Neural cell (in vitro differentiated cells): Measurements from ENCODE around the gene FLT3LG. TPM values are rescaled to one million over a fixed set of nuclear protein-coding genes. Genes with fewer than 3 reads are reported as not detected.
"Not testable (repeated sequence)": the region's sequence is repeated elsewhere in the genome, so short reads cannot be mapped to it uniquely, and the experiment has no call there.

ENCODE experiments used
- H2AFZ ChIP-seq: fragments of 200-600, 300-800 bp; sonication (generic), shearing (Covaris generic); 2 replicates; pipeline ENCODE4 v1.6.0; 2014; ENCODE audit warnings: low read depth, mild to moderate bottlenecking, antibody characterized with exemption, low read length, moderate library complexity
- H3F3A ChIP-seq: fragments of 200-600 bp; shearing (Covaris generic); 2 replicates; pipeline ENCODE4 v1.6.1; 2016; ENCODE audit warnings: mild to moderate bottlenecking, moderate library complexity, mixed read lengths, antibody characterized with exemption, low read length; ENCODE audit not compliant: insufficient read depth, poor library complexity, severe bottlenecking
- H3K27ac ChIP-seq: fragments of 200-600, 300-800 bp; sonication (generic), shearing (Covaris generic); 2 replicates; pipeline ENCODE4 v1.5.1; 2014; ENCODE audit warnings: mild to moderate bottlenecking, low read length, moderate library complexity
- H3K27me3 ChIP-seq: fragments of 300-800, 200-600 bp; sonication (generic), shearing (Covaris generic); 2 replicates; pipeline ENCODE4 v1.6.0; 2014; ENCODE audit warnings: mild to moderate bottlenecking, low read depth, low read length, moderate library complexity; ENCODE audit not compliant: insufficient read depth
- H3K36me3 ChIP-seq: fragments of 300-800, 200-600 bp; sonication (generic), shearing (Covaris generic); 2 replicates; pipeline ENCODE4 v1.5.1; 2014; ENCODE audit warnings: mild to moderate bottlenecking, antibody characterized with exemption, low read length, moderate library complexity; ENCODE audit not compliant: insufficient read depth
- H3K4me2 ChIP-seq: fragments of 300-800, 200-600 bp; sonication (generic), shearing (Covaris generic); 2 replicates; pipeline ENCODE4 v1.6.0; 2014; ENCODE audit warnings: mild to moderate bottlenecking, low read length
- H3K4me3 ChIP-seq: fragments of 300-800, 200-600 bp; sonication (generic), shearing (Covaris generic); 2 replicates; pipeline ENCODE4 v1.5.1; 2014; ENCODE audit warnings: mild to moderate bottlenecking, low read length, moderate library complexity
- H3K79me2 ChIP-seq: fragments of 200-600 bp; shearing (Covaris generic); replicated peaks from 2 replicates; pipeline ENCODE4 v1.6.0; 2014; ENCODE audit warnings: mild to moderate bottlenecking, low read length, moderate library complexity; ENCODE audit not compliant: insufficient read depth
- H3K9ac ChIP-seq: fragments of 300-800, 200-600 bp; sonication (generic), shearing (Covaris generic); 2 replicates; pipeline ENCODE4 v1.6.1; 2016; ENCODE audit warnings: mild to moderate bottlenecking, low read length, mixed read lengths
- H3K9me2 ChIP-seq: fragments of 200-600 bp; shearing (Covaris generic); 2 replicates; pipeline ENCODE4 v1.6.1; 2016; ENCODE audit warnings: mild to moderate bottlenecking, low read length, mixed read lengths; ENCODE audit not compliant: insufficient read depth
- H3K9me3 ChIP-seq: fragments of 200-600, 300-800 bp; sonication (generic), shearing (Covaris generic); 2 replicates; pipeline ENCODE4 v1.6.1; 2016; ENCODE audit warnings: mild to moderate bottlenecking, mixed run types, low read length, moderate library complexity, mixed read lengths
- H4K20me1 ChIP-seq: fragments of 200-600 bp; shearing (Covaris generic); 2 replicates; pipeline ENCODE4 v1.6.1; 2016; ENCODE audit warnings: mild to moderate bottlenecking, mixed run types; ENCODE audit not compliant: insufficient read depth
- EP300 ChIP-seq: fragments of 450-650 bp; conservative IDR thresholded peaks from 2 replicates; pipeline ENCODE4 v1.6.1; 2014; ENCODE audit warnings: antibody characterized with exemption, mild to moderate bottlenecking, moderate library complexity; ENCODE audit not compliant: poor library complexity, severe bottlenecking
- EZH2 ChIP-seq: fragments of 200-600, 300-800 bp; shearing (Covaris generic), sonication (generic); IDR thresholded peaks from 2 replicates; pipeline ENCODE4 v1.6.1; 2014; ENCODE audit warnings: antibody characterized with exemption, low read length, borderline replicate concordance, mild to moderate bottlenecking; ENCODE audit not compliant: insufficient read depth, poor library complexity, severe bottlenecking
- MXI1 ChIP-seq: fragments of 450-650 bp; conservative IDR thresholded peaks from 2 replicates; pipeline ENCODE4 v1.6.1; 2014; ENCODE audit warnings: antibody characterized with exemption, mild to moderate bottlenecking; ENCODE audit not compliant: poor library complexity, severe bottlenecking
- POLR2AphosphoS5 ChIP-seq: IDR thresholded peaks from 2 replicates; pipeline ENCODE4 v1.6.1; 2012
- RAD21 ChIP-seq: fragments of 450-650 bp; conservative IDR thresholded peaks from 2 replicates; pipeline ENCODE4 v1.6.1; 2014; ENCODE audit warnings: antibody characterized with exemption, mild to moderate bottlenecking, moderate library complexity
- SMC3 ChIP-seq: fragments of 450-650 bp; conservative IDR thresholded peaks from 2 replicates; pipeline ENCODE4 v1.6.1; 2014; ENCODE audit warnings: antibody characterized with exemption, mild to moderate bottlenecking, moderate library complexity; ENCODE audit not compliant: poor library complexity
- TAF1 ChIP-seq: IDR thresholded peaks from 2 replicates; pipeline ENCODE4 v1.6.1; 2012; ENCODE audit warnings: low read depth
- polyA plus RNA-seq: library from polyadenylated mRNA; depleted of rRNA; stranded (reverse); fragments of >200 nt; gene quantifications from 2 replicates; pipeline ENCODE4 v1.2.3, GENCODE V29; 2014
- TF ChIP-seq, protein P1 (sequence below): fragments of 450-650 bp; IDR thresholded peaks from 2 replicates; pipeline ENCODE4 v1.5.1; 2014; ENCODE audit warnings: antibody characterized with exemption, mild to moderate bottlenecking, moderate library complexity; ENCODE audit not compliant: poor library complexity, severe bottlenecking
- TF ChIP-seq, protein P2 (sequence below): IDR thresholded peaks from 2 replicates; pipeline ENCODE4 v1.6.1; 2012; ENCODE audit warnings: borderline replicate concordance

Gene FLT3LG
- polyA plus RNA-seq, 1 donor from 2014 or later = not detected

DNA sequence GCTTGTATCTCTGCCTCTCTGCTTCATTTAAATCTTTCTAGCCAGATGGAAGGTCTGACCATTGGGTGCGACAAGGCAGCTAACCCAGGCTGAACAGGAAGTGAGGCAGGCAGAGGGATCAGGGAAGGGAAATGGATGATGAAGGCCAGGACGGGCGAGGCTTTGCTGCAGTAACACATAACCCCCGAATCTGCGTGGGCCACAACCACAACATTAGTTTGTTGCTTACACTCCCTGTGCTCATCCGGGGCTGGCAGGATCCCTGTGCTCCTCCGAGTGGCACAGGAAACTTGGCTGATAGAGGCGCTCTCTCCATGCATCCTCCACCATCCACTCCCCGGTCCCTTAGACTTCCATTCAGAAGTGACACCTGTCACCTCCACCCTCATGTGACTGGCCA is 1.1 kb upstream of the FLT3LG start:
- TF ChIP-seq, protein P1, sequence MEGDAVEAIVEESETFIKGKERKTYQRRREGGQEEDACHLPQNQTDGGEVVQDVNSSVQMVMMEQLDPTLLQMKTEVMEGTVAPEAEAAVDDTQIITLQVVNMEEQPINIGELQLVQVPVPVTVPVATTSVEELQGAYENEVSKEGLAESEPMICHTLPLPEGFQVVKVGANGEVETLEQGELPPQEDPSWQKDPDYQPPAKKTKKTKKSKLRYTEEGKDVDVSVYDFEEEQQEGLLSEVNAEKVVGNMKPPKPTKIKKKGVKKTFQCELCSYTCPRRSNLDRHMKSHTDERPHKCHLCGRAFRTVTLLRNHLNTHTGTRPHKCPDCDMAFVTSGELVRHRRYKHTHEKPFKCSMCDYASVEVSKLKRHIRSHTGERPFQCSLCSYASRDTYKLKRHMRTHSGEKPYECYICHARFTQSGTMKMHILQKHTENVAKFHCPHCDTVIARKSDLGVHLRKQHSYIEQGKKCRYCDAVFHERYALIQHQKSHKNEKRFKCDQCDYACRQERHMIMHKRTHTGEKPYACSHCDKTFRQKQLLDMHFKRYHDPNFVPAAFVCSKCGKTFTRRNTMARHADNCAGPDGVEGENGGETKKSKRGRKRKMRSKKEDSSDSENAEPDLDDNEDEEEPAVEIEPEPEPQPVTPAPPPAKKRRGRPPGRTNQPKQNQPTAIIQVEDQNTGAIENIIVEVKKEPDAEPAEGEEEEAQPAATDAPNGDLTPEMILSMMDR = no peak
- TF ChIP-seq, protein P2, sequence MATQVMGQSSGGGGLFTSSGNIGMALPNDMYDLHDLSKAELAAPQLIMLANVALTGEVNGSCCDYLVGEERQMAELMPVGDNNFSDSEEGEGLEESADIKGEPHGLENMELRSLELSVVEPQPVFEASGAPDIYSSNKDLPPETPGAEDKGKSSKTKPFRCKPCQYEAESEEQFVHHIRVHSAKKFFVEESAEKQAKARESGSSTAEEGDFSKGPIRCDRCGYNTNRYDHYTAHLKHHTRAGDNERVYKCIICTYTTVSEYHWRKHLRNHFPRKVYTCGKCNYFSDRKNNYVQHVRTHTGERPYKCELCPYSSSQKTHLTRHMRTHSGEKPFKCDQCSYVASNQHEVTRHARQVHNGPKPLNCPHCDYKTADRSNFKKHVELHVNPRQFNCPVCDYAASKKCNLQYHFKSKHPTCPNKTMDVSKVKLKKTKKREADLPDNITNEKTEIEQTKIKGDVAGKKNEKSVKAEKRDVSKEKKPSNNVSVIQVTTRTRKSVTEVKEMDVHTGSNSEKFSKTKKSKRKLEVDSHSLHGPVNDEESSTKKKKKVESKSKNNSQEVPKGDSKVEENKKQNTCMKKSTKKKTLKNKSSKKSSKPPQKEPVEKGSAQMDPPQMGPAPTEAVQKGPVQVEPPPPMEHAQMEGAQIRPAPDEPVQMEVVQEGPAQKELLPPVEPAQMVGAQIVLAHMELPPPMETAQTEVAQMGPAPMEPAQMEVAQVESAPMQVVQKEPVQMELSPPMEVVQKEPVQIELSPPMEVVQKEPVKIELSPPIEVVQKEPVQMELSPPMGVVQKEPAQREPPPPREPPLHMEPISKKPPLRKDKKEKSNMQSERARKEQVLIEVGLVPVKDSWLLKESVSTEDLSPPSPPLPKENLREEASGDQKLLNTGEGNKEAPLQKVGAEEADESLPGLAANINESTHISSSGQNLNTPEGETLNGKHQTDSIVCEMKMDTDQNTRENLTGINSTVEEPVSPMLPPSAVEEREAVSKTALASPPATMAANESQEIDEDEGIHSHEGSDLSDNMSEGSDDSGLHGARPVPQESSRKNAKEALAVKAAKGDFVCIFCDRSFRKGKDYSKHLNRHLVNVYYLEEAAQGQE = no peak
- no peak for TF ChIP-seq MXI1
- no peak for TF ChIP-seq SMC3
- TF ChIP-seq EZH2 = no peak
- no peak for TF ChIP-seq EP300
- no peak for TF ChIP-seq POLR2AphosphoS5
- TF ChIP-seq TAF1 = no peak
- TF ChIP-seq RAD21 = no peak
- peaks cover 4% of the 10 kb centered on the region for H3K27me3 ChIP-seq
- H3K79me2 ChIP-seq = no peaks in the 10 kb centered on the region
- H3K27ac ChIP-seq = no peak overlapping the region
- no peak overlapping the region for H2AFZ ChIP-seq
- no peak overlapping the region for H3K9ac ChIP-seq
- H3F3A ChIP-seq = no peaks in the 10 kb centered on the region
- no peak overlapping the region for H3K4me3 ChIP-seq
- no peaks in the 10 kb centered on the region for H3K9me3 ChIP-seq
- no peaks in the 10 kb centered on the region for H4K20me1 ChIP-seq
- H3K36me3 ChIP-seq = no peaks in the 10 kb centered on the region
- no peaks in the 10 kb centered on the region for H3K9me2 ChIP-seq
- H3K4me2 ChIP-seq = no peak overlapping the region

DNA sequence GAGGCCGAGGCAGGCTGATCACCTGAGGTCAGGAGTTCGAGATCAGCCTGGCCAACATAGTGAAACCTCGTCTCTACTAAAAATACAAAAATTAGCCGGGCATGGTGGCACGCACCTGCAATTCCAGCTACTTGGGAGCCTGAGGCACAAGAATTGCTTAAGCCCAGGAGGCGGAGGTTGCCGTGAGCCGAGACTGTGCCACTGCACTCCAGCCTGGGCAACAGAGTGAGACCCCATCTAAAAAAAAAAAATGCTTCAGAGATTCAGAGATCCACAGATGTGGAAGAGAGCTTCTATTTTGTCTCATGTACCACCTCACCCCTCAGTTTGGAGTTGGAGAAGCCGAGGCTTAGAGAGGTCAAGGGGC is 531 bp upstream of the FLT3LG start:
- H3K4me2 ChIP-seq, H3K9me2 ChIP-seq, H2AFZ ChIP-seq, H3K27me3 ChIP-seq, H3K9me3 ChIP-seq, H3F3A ChIP-seq, H3K27ac ChIP-seq, H4K20me1 ChIP-seq, H3K4me3 ChIP-seq, H3K36me3 ChIP-seq, H3K9ac ChIP-seq, H3K79me2 ChIP-seq: not testable (repeated sequence)

DNA sequence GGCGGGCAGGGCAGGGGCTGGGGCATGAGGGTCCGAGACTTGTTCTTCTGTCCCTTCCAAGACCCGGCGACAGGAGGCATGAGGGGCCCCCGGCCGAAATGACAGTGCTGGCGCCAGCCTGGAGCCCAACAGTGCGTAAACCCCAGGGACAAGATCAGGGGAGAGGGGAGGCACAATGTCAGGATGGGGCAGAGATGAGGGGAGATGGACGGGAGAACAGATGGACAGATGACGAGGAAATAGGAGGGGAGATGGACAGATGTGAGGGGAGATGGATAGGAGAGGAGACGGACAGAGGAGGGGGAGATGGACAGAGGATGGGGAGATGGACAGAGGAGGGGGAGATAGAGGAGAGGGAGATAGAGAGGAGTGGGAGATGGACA is 518 bp downstream of the FLT3LG start:
- TF ChIP-seq EP300 (no peak), SMC3 (no peak), EZH2 (no peak), POLR2AphosphoS5 (no peak)
- no peak overlapping the region for H2AFZ ChIP-seq
- H3K27ac ChIP-seq = no peak overlapping the region
- no peaks in the 10 kb centered on the region for H4K20me1 ChIP-seq
- H3K4me3 ChIP-seq = no peak overlapping the region
- no peak overlapping the region for H3K4me2 ChIP-seq
- H3K9ac ChIP-seq = no peak overlapping the region
- no peaks in the 10 kb centered on the region for H3K79me2 ChIP-seq
- H3K36me3 ChIP-seq = no peaks in the 10 kb centered on the region
- H3F3A ChIP-seq = no peaks in the 10 kb centered on the region
- no peaks in the 10 kb centered on the region for H3K9me2 ChIP-seq
- H3K27me3 ChIP-seq = peaks cover 4% of the 10 kb centered on the region
- H3K9me3 ChIP-seq = no peaks in the 10 kb centered on the region
